Testis (tissue), 2 donors: ENCODE data around the gene IFTAP.

Source experiments
- CTCF ChIP-seq, 3 experiments: fragments of 450-650 bp in 2 of 3; fragments of 200-600 bp in 1 of 3; sonication (generic) in 1 of 3; IDR thresholded peaks; one replicate each; pipeline ENCODE4 v1.5.1; 2016 to 2019; ENCODE audit warnings: antibody characterized with exemption in 3 of 3, mild to moderate bottlenecking in 2 of 3, moderate library complexity in 1 of 3
- POLR2A ChIP-seq: fragments of 450-650 bp; IDR thresholded peaks from one replicate; pipeline ENCODE4 v1.6.1; 2017; ENCODE audit warnings: antibody characterized with exemption, mild to moderate bottlenecking, moderate library complexity

GRCh38 chr11:36672815-36673450, 78.6 kb downstream of the IFTAP start:
- TF ChIP-seq CTCF (IDR thresholded peaks at IDR 0.05), result peak; percentile 47 to 86 (median 74)
- TF ChIP-seq POLR2A, result no peak
